ENCODE data around the gene LDLRAD3.

LDLRAD3 gene

DNA sequence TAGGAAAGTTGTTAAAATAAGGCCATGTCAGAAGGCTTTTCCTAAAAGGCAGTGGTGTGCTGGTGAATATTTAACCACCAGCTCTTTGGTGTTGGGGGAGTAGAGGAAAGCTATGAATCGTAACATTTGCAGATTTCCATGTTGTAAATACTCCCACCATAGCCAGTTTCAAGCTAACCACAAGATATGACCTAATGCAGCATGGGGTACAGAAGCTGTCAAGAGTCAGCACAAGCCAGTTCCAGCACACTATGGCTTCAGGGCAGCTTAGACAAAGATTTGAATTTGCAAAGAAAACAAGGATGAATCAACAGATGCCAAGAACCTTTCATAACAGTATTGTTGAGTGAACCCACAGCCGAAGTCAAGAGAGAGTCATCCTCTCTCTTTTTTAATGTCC lies 305.4 kb downstream of the LDLRAD3 start:
- DNase-seq, result peak; percentile 85

DNA sequence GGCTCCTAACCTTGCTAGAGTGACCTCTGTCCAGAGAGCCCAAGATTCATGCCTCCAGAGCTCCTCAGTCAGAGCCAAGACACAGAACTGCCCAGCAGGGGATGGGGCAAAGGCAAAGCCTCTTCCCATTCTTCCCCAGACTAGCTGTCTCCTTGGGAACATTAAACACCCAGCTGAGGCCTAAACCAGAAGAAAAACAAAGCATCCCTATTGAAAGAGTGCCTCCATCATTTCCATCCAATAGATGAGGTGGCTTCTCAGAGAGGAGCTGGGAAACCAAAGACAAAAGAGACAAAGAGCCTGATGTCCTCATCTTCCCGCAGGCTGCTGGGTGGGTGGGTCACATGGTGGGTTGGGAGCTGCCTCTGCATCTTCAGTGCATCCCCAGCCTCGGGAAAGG lies 308.0 kb downstream of the LDLRAD3 start:
- DNase-seq, result no peak

DNA sequence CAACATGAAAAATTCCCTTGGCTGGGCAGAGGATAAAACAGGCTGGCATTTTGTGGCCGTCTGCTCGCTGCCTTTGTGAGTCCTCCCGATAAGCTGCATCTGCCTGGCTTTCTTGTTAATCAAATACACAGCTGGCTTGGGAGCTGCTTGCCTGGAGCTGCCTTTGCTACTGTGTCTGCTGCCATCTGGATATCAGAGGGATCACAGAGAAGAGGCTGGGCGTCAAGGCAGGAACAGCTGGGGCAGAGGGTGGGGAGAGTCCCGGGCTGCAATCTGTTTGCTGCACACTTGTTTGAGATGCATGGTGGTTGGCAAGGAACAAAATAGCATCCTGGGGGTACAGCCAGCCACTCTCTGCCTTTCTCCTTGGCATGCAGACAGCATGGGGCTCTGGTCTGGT lies 309.4 kb downstream of the LDLRAD3 start:
- DNase-seq, result no peak

DNA sequence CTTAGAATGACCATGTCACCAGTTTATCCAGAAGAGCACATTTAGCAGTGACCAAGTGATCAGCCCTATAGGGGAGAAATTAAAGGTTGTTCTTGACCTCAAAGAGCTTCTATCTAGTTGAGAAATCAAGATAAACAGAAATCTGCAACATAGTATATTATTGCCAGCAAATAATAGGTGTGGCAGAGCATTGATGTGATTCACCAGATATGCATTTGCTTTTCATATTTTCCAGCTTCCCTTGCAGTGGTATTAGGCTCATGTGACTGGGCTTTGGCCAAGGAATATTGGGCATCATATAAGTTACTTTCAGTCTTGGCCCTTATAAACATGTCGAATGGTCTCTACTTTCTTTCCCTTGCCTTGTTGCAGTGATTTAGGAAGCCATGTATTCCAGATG lies 310.9 kb downstream of the LDLRAD3 start:
- peak; percentile 49 for DNase-seq

DNA sequence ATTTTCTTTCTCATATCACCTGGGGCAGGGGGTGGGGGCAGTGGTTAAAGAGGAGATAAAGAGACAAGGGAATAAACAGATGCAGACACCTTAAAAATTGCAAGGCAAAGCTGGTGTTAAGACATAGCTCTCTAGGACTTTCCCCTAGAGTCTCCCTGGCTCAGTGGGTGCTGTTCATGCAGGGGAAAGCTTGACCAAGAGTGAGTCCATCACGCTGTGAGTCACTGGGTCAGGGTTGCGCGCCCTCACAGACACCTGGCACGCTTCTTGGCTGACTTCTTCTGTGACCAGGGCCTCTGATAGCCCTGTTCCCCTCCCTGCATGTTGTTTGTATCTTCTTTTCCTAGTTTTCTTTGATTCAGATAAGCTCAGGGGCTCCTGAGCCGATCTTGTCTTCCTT lies 313.5 kb downstream of the LDLRAD3 start:
- DNase-seq, result no peak

DNA sequence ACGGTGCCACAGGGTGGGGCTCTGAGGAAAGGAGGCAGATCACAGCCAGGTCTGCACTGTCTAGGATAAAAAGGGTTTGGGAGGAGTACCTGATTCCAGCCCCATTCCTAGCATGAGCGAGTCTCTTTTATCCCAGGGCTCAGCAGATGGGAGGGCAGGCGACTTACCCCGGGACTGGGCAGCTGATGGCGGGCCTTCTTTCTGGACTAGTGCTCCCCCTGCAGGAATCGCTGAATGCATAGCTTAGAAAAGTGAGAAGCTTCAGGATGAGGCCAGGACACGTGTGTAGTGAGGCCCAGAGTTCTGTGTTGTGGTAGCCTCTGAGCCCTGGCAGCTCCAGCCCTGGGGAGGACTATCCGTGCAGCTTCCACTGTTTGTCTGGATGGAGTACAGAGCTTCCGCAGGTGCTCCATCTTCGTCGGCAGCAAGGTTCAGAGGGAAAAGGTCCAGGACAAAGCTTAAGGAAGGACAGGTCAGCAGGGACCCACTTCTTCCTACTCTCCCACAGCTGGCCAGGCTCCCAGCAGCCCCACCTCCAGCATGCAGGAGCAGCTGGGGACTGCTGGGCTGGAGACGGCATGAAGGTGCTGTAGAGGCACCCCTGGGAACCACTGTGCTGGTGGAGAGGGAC lies 315.0 kb downstream of the LDLRAD3 start:
- peak; percentile 70 for DNase-seq

DNA sequence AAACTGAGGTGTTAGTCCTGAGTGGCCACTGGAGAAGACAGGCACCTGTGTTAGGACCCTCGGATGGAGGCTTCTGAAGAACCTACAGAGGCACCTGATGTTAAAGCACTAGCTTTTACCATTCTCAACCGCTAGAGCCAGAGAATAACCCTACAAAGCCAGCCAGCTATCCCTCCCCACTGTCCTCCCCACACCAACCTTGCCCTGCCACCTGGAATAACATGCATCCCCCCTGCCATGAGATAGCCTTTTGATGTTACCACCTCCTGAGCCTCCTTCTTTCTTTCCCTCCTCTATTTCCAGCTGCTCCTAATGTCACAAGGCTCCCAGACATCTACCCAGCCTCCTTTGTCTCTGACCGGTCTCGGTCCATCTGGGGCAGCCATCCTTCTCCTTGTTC lies 317.2 kb downstream of the LDLRAD3 start:
- DNase-seq, result no peak

DNA sequence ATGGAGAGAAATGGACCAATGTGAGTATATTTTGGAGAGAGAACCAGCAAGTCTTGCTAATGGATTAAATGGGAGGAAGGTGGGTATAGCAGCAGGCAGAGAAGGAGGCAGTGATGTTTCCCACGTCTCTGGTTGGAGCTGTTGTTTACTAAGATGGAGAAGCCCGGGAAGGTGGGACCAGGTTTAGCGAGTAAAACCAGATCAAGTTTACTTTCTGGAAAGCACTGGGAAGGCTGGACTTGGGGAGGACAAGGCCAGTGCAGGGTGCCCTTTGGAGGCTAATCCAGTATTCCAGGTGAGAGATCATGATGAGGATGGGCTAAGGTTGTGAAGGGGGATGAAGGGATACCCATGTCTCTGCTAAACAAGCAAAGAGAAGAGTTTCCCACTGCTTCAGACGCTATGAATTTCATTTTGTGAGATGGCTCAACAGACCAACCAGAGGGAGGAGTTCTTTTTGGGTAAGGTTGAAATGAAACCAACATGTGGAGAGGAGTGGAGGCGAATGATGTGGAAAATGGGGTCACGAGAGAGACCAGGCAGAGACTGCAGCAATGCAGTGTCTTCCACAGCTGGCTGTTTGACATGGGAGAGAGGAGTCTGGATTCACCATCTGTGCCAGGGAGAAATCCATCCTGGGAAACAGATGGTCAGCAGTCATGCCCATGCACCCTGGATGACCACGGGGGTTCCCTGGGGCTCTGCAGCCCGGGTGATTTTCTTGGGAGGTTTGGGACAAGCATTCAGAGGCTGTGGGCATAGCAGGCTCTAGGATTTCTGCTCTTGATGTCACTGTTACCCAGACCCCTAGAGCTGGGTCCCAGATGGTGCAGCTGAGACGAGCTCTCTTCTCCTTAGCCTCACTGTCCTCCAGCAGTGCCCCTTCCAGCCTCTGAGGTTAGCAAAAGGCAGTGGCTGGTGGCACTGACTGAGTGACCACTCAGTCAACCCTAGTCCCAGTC lies 320.4 kb downstream of the LDLRAD3 start:
- no peak for DNase-seq

DNA sequence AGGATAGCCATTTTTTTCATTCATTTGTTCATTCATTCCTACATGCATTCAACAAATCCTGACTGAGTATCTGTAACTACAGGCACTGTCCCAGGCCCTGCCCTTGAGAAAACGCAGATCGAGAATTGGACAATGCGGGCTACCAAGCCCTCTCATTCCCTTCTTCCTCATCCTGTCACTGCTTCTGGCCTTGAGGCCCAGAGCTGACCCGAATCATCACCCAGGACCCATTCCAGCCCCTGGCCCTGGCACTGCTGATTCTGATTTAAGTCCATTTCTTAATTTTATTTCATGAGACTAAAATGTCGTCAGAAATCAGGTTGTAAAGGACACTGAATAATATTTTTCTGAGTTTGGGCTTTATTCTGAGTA lies 321.1 kb downstream of the LDLRAD3 start:
- no peak for DNase-seq

DNA sequence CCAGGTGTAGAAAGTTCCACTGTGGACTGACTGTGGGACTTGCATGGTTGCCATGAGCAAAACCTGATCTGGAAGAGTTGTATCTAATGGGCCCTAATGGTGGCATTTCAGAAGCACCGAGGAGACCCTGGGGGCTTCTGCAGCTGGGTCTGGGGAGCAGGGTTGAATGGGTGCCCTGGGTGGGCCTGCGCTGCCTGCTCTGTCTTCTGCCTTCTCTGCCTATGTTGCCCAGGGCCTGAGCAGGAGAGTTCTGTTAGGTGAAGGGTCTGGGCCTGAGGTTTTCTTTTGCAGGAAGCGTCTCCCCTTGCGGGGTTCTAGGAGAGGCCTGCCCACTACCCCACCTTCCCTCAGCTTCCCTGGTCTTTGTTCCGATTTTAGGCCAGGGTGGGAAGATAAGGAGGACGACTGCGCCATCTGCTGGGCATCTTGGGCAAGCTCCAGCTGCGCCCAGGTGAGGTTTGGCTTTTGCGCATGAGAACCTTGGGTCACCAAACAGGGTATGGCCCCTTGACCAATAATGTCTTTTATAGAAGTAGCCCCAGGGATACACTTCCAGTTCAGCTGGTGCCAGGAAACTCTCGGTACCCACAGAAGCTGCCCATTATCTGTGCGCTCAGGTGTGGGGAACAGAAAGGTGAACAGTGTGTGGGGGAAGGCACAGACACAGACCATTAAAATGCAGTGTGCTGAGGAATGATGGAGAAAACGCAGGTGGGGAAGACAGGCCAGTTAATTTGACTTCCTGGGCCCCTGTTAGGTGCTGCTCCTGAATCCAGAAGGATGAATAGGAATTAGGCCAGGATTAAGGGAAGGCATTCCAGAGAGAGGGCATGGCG lies 322.1 kb downstream of the LDLRAD3 start:
- DNase-seq, result peak; percentile 45

DNA sequence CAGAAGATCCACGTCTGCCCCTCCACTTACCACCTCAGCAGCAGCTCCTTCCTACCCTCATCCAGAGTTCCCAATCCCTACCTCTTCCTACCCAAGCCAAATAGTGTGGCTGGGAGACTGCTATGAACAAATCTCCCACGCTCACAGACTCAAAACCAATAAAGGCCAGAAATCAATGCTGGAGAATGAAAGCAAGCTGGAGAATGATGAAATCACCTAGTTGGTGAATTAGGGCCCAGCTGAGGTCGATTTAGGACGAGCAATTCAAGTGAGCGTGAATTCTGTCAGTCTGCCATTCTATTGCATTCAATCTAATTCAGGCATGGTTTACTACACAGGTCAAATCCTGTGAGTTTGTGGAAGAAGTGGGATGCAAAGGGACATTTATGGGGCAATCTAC lies 322.9 kb downstream of the LDLRAD3 start:
- DNase-seq, result no peak

DNA sequence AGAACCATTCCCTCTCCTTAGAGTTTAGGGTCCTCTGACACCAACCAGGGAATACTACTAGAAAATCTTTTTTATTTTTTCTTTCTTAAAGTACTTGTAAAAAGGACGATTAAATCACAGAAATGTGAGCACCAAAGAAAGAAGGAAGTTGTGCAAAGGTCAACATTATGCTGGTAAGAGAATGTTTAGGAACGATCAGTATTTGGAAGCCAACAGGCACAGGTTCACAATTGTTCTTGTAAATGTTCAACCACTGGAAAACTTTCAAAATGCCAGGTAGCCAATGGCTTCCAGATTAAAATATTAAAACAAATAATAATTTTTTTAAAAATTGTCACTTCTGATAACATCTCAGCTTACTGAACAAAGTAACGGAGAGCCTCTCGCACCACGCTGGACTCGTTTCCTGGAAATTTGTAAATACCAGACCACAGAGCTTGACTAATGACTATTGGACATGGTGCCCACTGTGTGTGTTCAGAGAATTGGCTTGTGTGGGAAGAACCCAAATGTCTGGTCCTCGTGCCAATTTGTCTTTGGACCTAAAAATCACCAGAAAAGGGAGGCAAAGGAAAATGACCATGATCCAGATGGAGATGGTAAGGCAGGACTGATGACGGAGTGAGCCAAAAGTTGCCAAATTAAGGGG lies 324.6 kb downstream of the LDLRAD3 start:
- DNase-seq, result no peak

DNA sequence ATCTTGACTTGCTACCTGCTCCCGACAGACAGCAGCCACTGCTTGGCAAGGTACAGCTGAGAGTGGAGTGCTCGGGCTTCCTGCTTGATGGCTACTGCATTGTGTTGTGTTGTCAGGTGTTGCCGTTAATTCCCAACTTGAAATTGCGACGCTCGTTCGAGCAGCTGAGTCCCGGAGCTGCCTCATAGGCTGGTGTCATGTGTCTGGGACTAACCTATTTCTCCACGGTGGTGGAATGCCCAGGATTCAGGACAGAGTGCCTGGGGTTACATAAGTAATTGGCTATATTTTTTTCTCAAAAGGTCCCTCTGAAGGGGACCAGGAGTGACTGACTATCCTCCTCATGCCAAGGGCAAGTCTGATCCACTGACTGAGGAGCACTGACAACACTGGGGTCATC lies 326.8 kb downstream of the LDLRAD3 start:
- DNase-seq, result no peak

DNA sequence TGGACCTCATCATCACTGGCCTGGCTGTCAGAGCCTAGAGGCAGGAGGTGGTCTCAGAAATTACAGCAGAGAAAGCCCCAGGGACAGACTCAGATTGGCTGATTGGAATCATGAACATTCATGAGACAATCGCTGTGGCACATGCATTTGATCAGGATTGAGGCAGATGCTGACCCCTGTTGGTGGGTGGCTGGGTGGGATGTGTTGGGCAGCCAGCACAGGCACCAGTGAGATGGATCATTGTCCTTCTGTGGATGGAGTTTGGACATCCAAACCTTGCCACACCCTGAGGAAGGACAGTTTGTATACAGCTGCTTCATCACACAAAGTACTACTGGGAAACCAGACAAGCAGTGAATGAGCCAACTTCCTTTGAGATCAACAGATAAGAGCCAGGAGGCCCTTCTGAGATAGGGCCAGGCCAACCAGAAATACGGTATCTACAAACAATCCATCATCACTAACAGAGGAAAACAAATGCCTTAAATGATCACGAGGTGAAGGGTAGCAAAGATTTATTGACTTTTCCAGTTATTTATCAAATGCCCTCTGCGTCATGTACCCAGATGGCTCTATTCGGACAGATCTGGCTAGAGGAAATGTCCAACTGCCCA lies 328.0 kb downstream of the LDLRAD3 start:
- DNase-seq, result no peak

DNA sequence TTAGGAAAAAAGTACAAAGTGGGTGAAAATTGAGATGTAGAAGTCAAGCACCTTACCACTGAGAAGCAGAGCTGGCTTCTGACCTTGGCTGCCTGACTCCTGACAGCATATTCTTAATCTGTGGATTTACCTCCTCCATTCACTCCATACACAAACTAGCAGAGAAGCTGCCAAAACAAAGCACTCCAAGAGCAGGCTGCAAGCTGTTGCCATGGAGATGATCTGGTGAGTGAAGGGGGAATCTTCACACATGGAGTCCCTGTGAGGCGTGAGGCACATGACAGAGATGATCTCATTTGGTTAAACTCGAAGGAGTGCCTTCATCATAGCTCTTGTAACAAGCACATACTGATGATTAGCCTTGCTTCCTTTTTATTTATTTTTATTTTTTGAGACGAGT lies 329.2 kb downstream of the LDLRAD3 start:
- no peak for DNase-seq

DNA sequence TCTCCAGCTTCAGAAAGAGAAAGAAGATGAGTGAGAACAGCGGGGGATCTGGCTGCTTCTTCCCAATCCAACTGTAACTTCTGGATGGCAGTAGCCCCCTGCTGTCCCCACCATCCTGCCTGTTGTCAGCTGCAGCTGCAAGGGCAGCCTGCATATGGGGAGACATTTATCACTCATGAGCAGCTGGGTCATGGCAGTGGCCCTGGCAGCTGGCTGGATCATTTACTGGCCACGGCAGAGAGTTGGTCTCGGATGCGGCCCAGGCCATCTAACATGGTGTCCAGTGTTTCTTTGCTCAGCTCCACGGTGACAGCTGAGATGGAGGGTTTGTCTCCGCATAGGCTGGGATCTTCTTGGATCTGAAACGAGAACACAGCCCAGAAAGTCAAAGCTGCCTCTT lies 330.6 kb downstream of the LDLRAD3 start:
- DNase-seq, result no peak

DNA sequence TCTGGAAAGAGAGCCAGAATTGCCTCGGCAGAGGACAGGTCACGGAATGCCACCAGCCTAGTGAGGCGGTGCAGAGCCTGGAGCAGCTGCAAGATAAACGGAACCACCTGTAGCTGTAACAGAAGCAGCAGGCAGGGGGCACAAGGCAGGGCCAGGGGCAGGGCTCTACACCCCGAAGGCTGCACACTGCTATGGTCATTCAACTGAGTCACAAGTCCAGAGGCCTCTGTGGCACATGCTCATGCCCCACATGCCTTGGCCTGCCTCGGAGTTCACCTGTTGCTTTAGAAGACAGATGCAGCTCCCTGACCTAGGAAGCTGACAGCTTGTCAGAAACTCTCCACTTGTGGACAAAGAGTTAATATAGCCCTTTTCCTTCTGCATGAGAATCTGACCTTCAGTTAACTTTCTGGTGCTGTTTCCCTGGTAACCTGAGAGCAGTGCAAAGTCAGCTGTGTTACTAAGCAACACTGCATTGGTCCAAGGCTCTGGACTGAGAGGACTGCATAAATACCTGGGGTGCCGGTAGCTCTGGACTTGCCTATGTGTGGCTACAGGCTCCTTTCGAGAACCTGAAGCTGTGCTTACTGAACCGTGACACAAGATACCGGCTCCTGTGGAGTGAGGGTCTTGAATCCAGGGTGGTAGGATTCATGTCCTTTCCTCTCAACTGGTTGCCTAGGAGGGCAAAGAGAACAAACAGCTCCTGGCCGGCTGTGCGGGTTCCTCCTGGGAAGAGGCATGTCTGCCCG lies 334.8 kb downstream of the LDLRAD3 start:
- DNase-seq, result no peak

DNA sequence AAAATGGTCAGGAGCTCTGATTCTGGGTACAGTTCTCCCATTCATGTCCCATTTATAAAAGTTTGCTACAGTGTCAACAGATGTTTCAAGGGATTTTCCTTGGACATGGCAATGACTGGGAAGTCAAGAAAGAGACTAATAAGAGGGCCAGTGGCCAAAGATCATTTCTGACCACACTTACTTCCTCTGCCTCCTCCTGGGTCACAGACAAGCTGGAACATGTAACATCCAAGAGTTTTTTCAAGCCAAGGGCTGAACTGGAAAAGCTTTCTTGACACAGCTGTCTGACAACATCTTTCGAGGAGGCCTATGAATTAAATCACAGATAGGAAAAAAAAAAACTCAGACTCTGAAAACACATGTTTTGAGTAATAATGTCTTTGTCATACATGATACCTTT lies 336.7 kb downstream of the LDLRAD3 start:
- no peak for DNase-seq
